HFF-Myc (cell line): ENCODE measurements around the gene SYNJ1.

Experiments
- DNase-seq: peaks from one replicate; pipeline ENCODE4 v3.0.0-alpha.2; 2011; ENCODE audit warnings: low read depth; ENCODE audit errors: extremely low read depth
- H3K4me3 ChIP-seq: replicated peaks from 2 replicates; pipeline ENCODE4 v1.5.1; 2011; ENCODE audit warnings: low read depth, mild to moderate bottlenecking, control low read depth, low read length
- CTCF ChIP-seq: IDR thresholded peaks from 2 replicates; pipeline ENCODE4 v1.5.1; 2012; ENCODE audit warnings: mild to moderate bottlenecking, low read depth, low read length, control low read depth; ENCODE audit errors: missing control alignments

Gene SYNJ1

GRCh38 chr21:32728848-32729247 is 1.0 kb upstream of the SYNJ1 start:
- H3K4me3 ChIP-seq: peak overlapping the region; percentile 83
- no peak for DNase-seq
- no peak for TF ChIP-seq CTCF

GRCh38 chr21:32728456-32728839 is 635 bp upstream of the SYNJ1 start:
- TF ChIP-seq CTCF: no peak
- no peak for DNase-seq
- H3K4me3 ChIP-seq: peak overlapping the region; percentile 83

GRCh38 chr21:32726839-32727686 is 750 bp downstream of the SYNJ1 start:
- TF ChIP-seq CTCF: no peak
- DNase-seq: no peak
- H3K4me3 ChIP-seq: peak overlapping the region; percentile 83

GRCh38 chr21:32719085-32719484 is 8.7 kb downstream of the SYNJ1 start:
- DNase-seq: no peak
- H3K4me3 ChIP-seq: no peak overlapping the region
- no peak for TF ChIP-seq CTCF

- TF ChIP-seq CTCF: no peak
- no peak for DNase-seq
- H3K4me3 ChIP-seq: no peak overlapping the region
These were observed 9.9 kb downstream of the SYNJ1 start for GRCh38 chr21:32717851-32718316.

GRCh38 chr21:32716486-32716885 is 11.3 kb downstream of the SYNJ1 start:
- H3K4me3 ChIP-seq: no peak overlapping the region
- DNase-seq: no peak
- no peak for TF ChIP-seq CTCF

- no peak overlapping the region for H3K4me3 ChIP-seq
- no peak for TF ChIP-seq CTCF
- DNase-seq: no peak
These were observed 14.1 kb downstream of the SYNJ1 start for GRCh38 chr21:32713726-32714125.
